Panc1 (cell line): ENCODE data around the gene SLAIN2. TPM values are rescaled to one million over a fixed set of nuclear protein-coding genes. Genes with fewer than 3 reads are reported as not detected.
"Not testable (repeated sequence)": the region's sequence is repeated elsewhere in the genome, so short reads cannot be mapped to it uniquely, and the experiment has no call there.

Experiments used
- ATAC-seq: fragments of 200-7000 bp; cut with Tn5 transposase; 2 replicates; pipeline ENCODE4 v1.9.1; 2020; ENCODE audit warnings: mild to moderate bottlenecking, moderate library complexity
- BruUV-seq: library from RNA; stranded (reverse); fragments of 400-500 nt; replicated peaks from 2 replicates; lab custom pipeline; 2021; lab: Mats Ljungman, UMichigan
- CTCF ChIA-PET: fragments of 300-600 bp; sonication (Branson Sonifier 250); formaldehyde crosslinking; loops from one replicate; lab custom pipeline; 2022; ENCODE audit warnings: antibody characterized with exemption; lab: Charles Lee
- POLR2A ChIA-PET: fragments of 300-600 bp; sonication (Branson Sonifier 250); formaldehyde crosslinking; loops from one replicate; lab custom pipeline; 2022; ENCODE audit warnings: antibody characterized with exemption; lab: Charles Lee
- DNase-seq: peaks from one replicate; pipeline ENCODE4 v3.0.0-alpha.2; 2010; ENCODE audit warnings: low read depth, low spot score
- H3K27ac ChIP-seq: 2 replicates; pipeline ENCODE4 v1.5.1; 2011; ENCODE audit warnings: mild to moderate bottlenecking, low read length, inconsistent platforms
- H3K27me3 ChIP-seq: fragments of 200-500 bp; sonication (Bioruptor generic); 2 replicates; pipeline ENCODE4 v1.6.0; 2014; ENCODE audit warnings: low read length, inconsistent platforms; ENCODE audit not compliant: control insufficient read depth, insufficient read depth
- H3K36me3 ChIP-seq: fragments of 200-500 bp; sonication (Bioruptor generic); 2 replicates; pipeline ENCODE4 v1.5.1; 2014; ENCODE audit warnings: inconsistent platforms, mild to moderate bottlenecking, low read length, moderate library complexity; ENCODE audit not compliant: control insufficient read depth, insufficient read depth
- H3K4me1 ChIP-seq: 2 replicates; pipeline ENCODE4 v1.5.1; 2011; ENCODE audit warnings: inconsistent platforms, mild to moderate bottlenecking, low read length, moderate library complexity; ENCODE audit not compliant: control insufficient read depth, insufficient read depth
- H3K4me3 ChIP-seq, 2 experiments: 2 replicates each; pipeline ENCODE4 v1.5.1; 2011 to 2012; ENCODE audit warnings: low read depth in 2 of 2, low read length in 2 of 2, mild to moderate bottlenecking in 2 of 2, inconsistent platforms in 1 of 2, moderate library complexity in 1 of 2
- H3K9me3 ChIP-seq: fragments of 200-500 bp; sonication (Bioruptor generic); 2 replicates; pipeline ENCODE4 v1.5.1; 2014; ENCODE audit warnings: low read depth, mild to moderate bottlenecking, inconsistent platforms, low read length, moderate library complexity; ENCODE audit not compliant: control insufficient read depth, insufficient read depth
- CTCF ChIP-seq: fragments of 450-650 bp; IDR thresholded peaks from 2 replicates; pipeline ENCODE4 v1.5.1; 2017; ENCODE audit warnings: mild to moderate bottlenecking
- POLR2AphosphoS5 ChIP-seq: IDR thresholded peaks from 2 replicates; pipeline ENCODE4 v1.6.1; 2012; ENCODE audit warnings: mild to moderate bottlenecking, low read depth, low read length, moderate library complexity
- REST ChIP-seq, 2 experiments: IDR thresholded peaks; 2 replicates each; pipeline ENCODE4 v1.6.1; 2011 to 2012; ENCODE audit warnings: low read depth in 2 of 2, control low read depth in 1 of 2, low read length in 1 of 2, mild to moderate bottlenecking in 1 of 2, moderate library complexity in 1 of 2; ENCODE audit not compliant: insufficient read depth in 1 of 2
- SIN3A ChIP-seq: IDR thresholded peaks from 2 replicates; pipeline ENCODE4 v1.6.1; 2012; ENCODE audit warnings: low read depth, mild to moderate bottlenecking, low read length, moderate library complexity, borderline replicate concordance; ENCODE audit not compliant: insufficient read depth
- TCF7L2 ChIP-seq: IDR thresholded peaks from 2 replicates; pipeline ENCODE4 v1.6.1; 2011; ENCODE audit warnings: mild to moderate bottlenecking, low read depth, low read length, inconsistent platforms
- in situ Hi-C: cut with HindIII; loops from 2 replicates; pipeline ENCODE4 v1.10.0; 2016; ENCODE audit warnings: low sequenced_read_pairs, low pct_unique_long_range_greater_than_20kb
- intact Hi-C: fragments of 100-400 bp; cut with micrococcal nuclease; formaldehyde crosslinking; loops from one replicate; pipeline ENCODE4 v1.10.0; 2022; ENCODE audit not compliant: unreplicated experiment
- total RNA-seq: library from RNA; stranded (reverse); gene quantifications from one replicate; pipeline ENCODE4 v1.2.1, GENCODE V29; 2021; ENCODE audit not compliant: unreplicated experiment

The SLAIN2 gene
- total RNA-seq, 1 experiment from 2014 or later = 53.2 TPM

DNA sequence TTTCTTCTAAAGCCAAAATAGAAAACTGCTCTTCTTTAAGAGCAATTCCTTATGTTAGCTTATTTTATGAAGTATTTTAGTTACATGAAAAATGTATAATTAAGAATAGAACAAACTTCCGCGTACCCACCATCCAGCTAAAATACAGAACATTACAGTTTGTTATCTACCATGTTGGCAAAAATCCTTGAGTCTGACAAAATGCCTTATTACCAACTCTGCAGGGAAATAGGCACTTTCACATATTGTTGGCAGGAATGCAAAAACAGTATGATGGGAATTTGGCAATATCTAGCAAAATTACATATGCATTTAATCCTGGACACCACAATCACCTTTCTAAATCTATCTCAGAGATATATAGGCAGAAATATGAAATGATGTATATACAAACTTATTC lies 32.4 kb upstream of the SLAIN2 start:
- in situ Hi-C loops (no loop called here), intact Hi-C loops (no loop called here)
- H3K4me3 ChIP-seq = no peak overlapping the region
- H3K9me3 ChIP-seq = no peaks in the 10 kb centered on the region
- ChIA-PET POLR2A (no interaction called here), CTCF (no interaction called here)
- H3K27me3 ChIP-seq = no peaks in the 10 kb centered on the region; the same call in 1 of the 2 replicates
- ATAC-seq (no peak), DNase-seq (no peak)
- no peaks in the 10 kb centered on the region for H3K36me3 ChIP-seq
- TF ChIP-seq CTCF = no peak
- no peak for TF ChIP-seq TCF7L2
- no peak for TF ChIP-seq SIN3A
- TF ChIP-seq POLR2AphosphoS5 = no peak
- no peak for TF ChIP-seq REST (IDR thresholded peaks at IDR 0.05; ENCODE audit: insufficient read depth in 1 of 2, low read depth in 2 of 2, low read length in 1 of 2)
- H3K27ac ChIP-seq = no peak overlapping the region
- BruUV-seq = no TSS peak
- H3K4me1 ChIP-seq = no peaks in the 10 kb centered on the region

GRCh38 chr4:48311896-48312295 lies 29.4 kb upstream of the SLAIN2 start:
- H3K36me3 ChIP-seq = no peaks in the 10 kb centered on the region
- no peak for ATAC-seq
- in situ Hi-C loops = no loop called here
- CTCF ChIA-PET = no interaction called here
- BruUV-seq = no TSS peak
- TF ChIP-seq REST (IDR thresholded peaks at IDR 0.05; ENCODE audit: insufficient read depth in 1 of 2, low read depth in 2 of 2, low read length in 1 of 2) = no peak
- no peak for TF ChIP-seq CTCF
- no peak for TF ChIP-seq SIN3A
- no peak for TF ChIP-seq POLR2AphosphoS5
- H3K27me3 ChIP-seq = no peaks in the 10 kb centered on the region; the same call in 1 of the 2 replicates
- intact Hi-C loops = no loop called here
- no peak overlapping the region for H3K4me3 ChIP-seq
- no peak overlapping the region for H3K27ac ChIP-seq
- no peaks in the 10 kb centered on the region for H3K4me1 ChIP-seq
- H3K9me3 ChIP-seq = no peaks in the 10 kb centered on the region
- POLR2A ChIA-PET = no interaction called here
- DNase-seq = no peak

- POLR2A ChIA-PET, H3K27me3 ChIP-seq, H3K27ac ChIP-seq, H3K4me3 ChIP-seq, BruUV-seq, H3K36me3 ChIP-seq, H3K4me1 ChIP-seq, DNase-seq, intact Hi-C loops, H3K9me3 ChIP-seq, CTCF ChIA-PET, ATAC-seq, in situ Hi-C loops: not testable (repeated sequence)
These were observed 26.6 kb upstream of the SLAIN2 start for GRCh38 chr4:48314746-48315145.
